SU-DHL-6 (cell line): ENCODE measurements around the gene SMCHD1.

Experiments used
- H2AFZ ChIP-seq: fragments of 200-600 bp; sonication (generic); 2 replicates; pipeline ENCODE4 v1.6.1; 2014; ENCODE audit warnings: low read depth, mild to moderate bottlenecking, moderate library complexity, mixed read lengths, antibody characterized with exemption, low read length; ENCODE audit not compliant: severe bottlenecking
- H3F3A ChIP-seq: fragments of 200-600 bp; shearing (Covaris generic); 2 replicates; pipeline ENCODE4 v1.6.0; 2016; ENCODE audit warnings: antibody characterized with exemption, mild to moderate bottlenecking; ENCODE audit not compliant: insufficient read depth
- H3K27ac ChIP-seq: fragments of 200-600 bp; sonication (generic); 2 replicates; pipeline ENCODE4 v1.5.1; 2016; ENCODE audit warnings: low read depth, mild to moderate bottlenecking, low read length, moderate library complexity, mixed read lengths
- H3K27me3 ChIP-seq: fragments of 200-600 bp; sonication (generic), shearing (Covaris generic); 2 replicates; pipeline ENCODE4 v1.6.0; 2014; ENCODE audit warnings: mild to moderate bottlenecking, low read length
- H3K36me3 ChIP-seq: fragments of 200-600 bp; sonication (generic); 2 replicates; pipeline ENCODE4 v1.6.1; 2014; ENCODE audit warnings: mild to moderate bottlenecking, low read length, mixed read lengths
- H3K4me2 ChIP-seq: fragments of 300-600, 200-600 bp; shearing (Covaris generic), sonication (generic); 2 replicates; pipeline ENCODE4 v1.6.0; 2014; ENCODE audit warnings: low read length, low read depth, mild to moderate bottlenecking; ENCODE audit not compliant: poor library complexity, severe bottlenecking
- H3K4me3 ChIP-seq: fragments of 200-600 bp; sonication (generic); 2 replicates; pipeline ENCODE4 v1.5.1; 2014; ENCODE audit warnings: antibody characterized with exemption, low read length, mild to moderate bottlenecking, mixed read lengths; ENCODE audit not compliant: insufficient read depth, poor library complexity, severe bottlenecking
- H3K79me2 ChIP-seq: fragments of 200-600 bp; sonication (generic); 2 replicates; pipeline ENCODE4 v1.6.1; 2014; ENCODE audit warnings: mild to moderate bottlenecking, low read length, moderate library complexity; ENCODE audit not compliant: insufficient read depth
- H3K9ac ChIP-seq: fragments of 200-600 bp; sonication (generic); 2 replicates; pipeline ENCODE4 v1.7.0; 2014; ENCODE audit warnings: mild to moderate bottlenecking, low read length
- H3K9me2 ChIP-seq: fragments of 200-600 bp; sonication (generic); replicated peaks from 2 replicates; pipeline ENCODE4 v1.6.1; 2014; ENCODE audit warnings: low read length; ENCODE audit not compliant: insufficient read depth
- H3K9me3 ChIP-seq: fragments of 200-600 bp; sonication (generic); 2 replicates; pipeline ENCODE4 v1.6.1; 2014; ENCODE audit warnings: low read length, mixed read lengths; ENCODE audit not compliant: insufficient read depth
- H4K20me1 ChIP-seq: fragments of 200-600 bp; sonication (generic); 2 replicates; pipeline ENCODE4 v1.6.1; 2014; ENCODE audit warnings: low read depth, mild to moderate bottlenecking, antibody characterized with exemption, low read length, moderate library complexity, mixed read lengths
- EZH2phosphoT487 ChIP-seq: fragments of 200-600 bp; sonication (generic), shearing (Covaris generic); conservative IDR thresholded peaks from 2 replicates; pipeline ENCODE4 v1.6.1; 2018; ENCODE audit warnings: mild to moderate bottlenecking, antibody characterized with exemption, low read length, moderate library complexity, mixed read lengths
- TF ChIP-seq, protein P1 (sequence below): fragments of 200-600 bp; sonication (generic); IDR thresholded peaks from one replicate; pipeline ENCODE4 v1.5.1; 2017; ENCODE audit warnings: antibody characterized with exemption, mild to moderate bottlenecking, low read length, moderate library complexity; ENCODE audit not compliant: insufficient read depth, poor library complexity, severe bottlenecking

Gene SMCHD1

GRCh38 chr18:2853926-2854664 is 198.6 kb downstream of the SMCHD1 start:
- no peak for TF ChIP-seq EZH2phosphoT487
- TF ChIP-seq, protein P1, sequence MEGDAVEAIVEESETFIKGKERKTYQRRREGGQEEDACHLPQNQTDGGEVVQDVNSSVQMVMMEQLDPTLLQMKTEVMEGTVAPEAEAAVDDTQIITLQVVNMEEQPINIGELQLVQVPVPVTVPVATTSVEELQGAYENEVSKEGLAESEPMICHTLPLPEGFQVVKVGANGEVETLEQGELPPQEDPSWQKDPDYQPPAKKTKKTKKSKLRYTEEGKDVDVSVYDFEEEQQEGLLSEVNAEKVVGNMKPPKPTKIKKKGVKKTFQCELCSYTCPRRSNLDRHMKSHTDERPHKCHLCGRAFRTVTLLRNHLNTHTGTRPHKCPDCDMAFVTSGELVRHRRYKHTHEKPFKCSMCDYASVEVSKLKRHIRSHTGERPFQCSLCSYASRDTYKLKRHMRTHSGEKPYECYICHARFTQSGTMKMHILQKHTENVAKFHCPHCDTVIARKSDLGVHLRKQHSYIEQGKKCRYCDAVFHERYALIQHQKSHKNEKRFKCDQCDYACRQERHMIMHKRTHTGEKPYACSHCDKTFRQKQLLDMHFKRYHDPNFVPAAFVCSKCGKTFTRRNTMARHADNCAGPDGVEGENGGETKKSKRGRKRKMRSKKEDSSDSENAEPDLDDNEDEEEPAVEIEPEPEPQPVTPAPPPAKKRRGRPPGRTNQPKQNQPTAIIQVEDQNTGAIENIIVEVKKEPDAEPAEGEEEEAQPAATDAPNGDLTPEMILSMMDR = no peak
- Histone ChIP-seq H3K9me2 (no peaks in the 10 kb centered on the region), H3F3A (no peaks in the 10 kb centered on the region), H3K27me3 (no peaks in the 10 kb centered on the region), H3K27ac (no peak overlapping the region), H3K4me3 (no peak overlapping the region), H3K79me2 (no peaks in the 10 kb centered on the region), H3K9me3 (no peaks in the 10 kb centered on the region), H2AFZ (no peak overlapping the region), H3K4me2 (no peak overlapping the region), H3K9ac (no peak overlapping the region), H3K36me3 (no peaks in the 10 kb centered on the region), H4K20me1 (no peaks in the 10 kb centered on the region)
